Smooth muscle cell (in vitro differentiated cells): Measurements from ENCODE around the gene RNF220. TPM values are rescaled to one million over a fixed set of nuclear protein-coding genes. Genes with fewer than 3 reads are reported as not detected.

ENCODE experiments used
- DNase-seq: peaks from one replicate; lab custom pipeline; 2025; ENCODE audit not compliant: unreplicated experiment; lab: John Stamatoyannopoulos, UW
- H2AFZ ChIP-seq: fragments of 200-600 bp; sonication (generic); 2 replicates; pipeline ENCODE4 v1.6.0; 2016; ENCODE audit warnings: antibody characterized with exemption, low read depth, mild to moderate bottlenecking
- H3F3A ChIP-seq: fragments of 200-600 bp; sonication (generic); 2 replicates; pipeline ENCODE4 v1.6.0; 2017; ENCODE audit warnings: antibody characterized with exemption, low read depth
- H3K27ac ChIP-seq: fragments of 200-600 bp; sonication (generic); 2 replicates; pipeline ENCODE4 v1.5.1; 2016; ENCODE audit warnings: low read depth, mild to moderate bottlenecking
- H3K27me3 ChIP-seq: fragments of 200-600 bp; sonication (generic); 2 replicates; pipeline ENCODE4 v1.6.1; 2016; ENCODE audit warnings: low read depth, mild to moderate bottlenecking
- H3K36me3 ChIP-seq: fragments of 200-600 bp; sonication (generic); 2 replicates; pipeline ENCODE4 v1.5.1; 2016; ENCODE audit warnings: low read depth
- H3K4me1 ChIP-seq: fragments of 200-600 bp; sonication (generic); 2 replicates; pipeline ENCODE4 v1.5.1; 2016; ENCODE audit warnings: low read depth
- H3K4me2 ChIP-seq: fragments of 200-600 bp; sonication (generic); 2 replicates; pipeline ENCODE4 v1.6.0; 2016; ENCODE audit warnings: mild to moderate bottlenecking
- H3K4me3 ChIP-seq: fragments of 200-600 bp; sonication (generic); 2 replicates; pipeline ENCODE4 v1.5.1; 2016; ENCODE audit warnings: mild to moderate bottlenecking
- H3K79me2 ChIP-seq: fragments of 200-600 bp; sonication (generic); 2 replicates; pipeline ENCODE4 v1.6.0; 2016; ENCODE audit warnings: low read depth, mild to moderate bottlenecking
- H3K9ac ChIP-seq: fragments of 200-600 bp; sonication (generic); 2 replicates; pipeline ENCODE4 v1.6.0; 2016; ENCODE audit warnings: low read depth
- H3K9me3 ChIP-seq: fragments of 200-600 bp; sonication (generic); replicated peaks from 2 replicates; pipeline ENCODE4 v1.5.1; 2016; ENCODE audit warnings: low read depth
- H4K20me1 ChIP-seq: fragments of 200-600 bp; sonication (generic); 2 replicates; pipeline ENCODE4 v1.6.0; 2016; ENCODE audit warnings: low read depth
- CTCF ChIP-seq: fragments of 200-600 bp; sonication (generic); IDR thresholded peaks from 2 replicates; pipeline ENCODE4 v1.5.1; 2017; ENCODE audit warnings: borderline replicate concordance, mild to moderate bottlenecking, antibody characterized with exemption; ENCODE audit not compliant: insufficient read depth, poor library complexity, severe bottlenecking
- WGBS: methylation state at CpG from one replicate; pipeline ENCODE4 v1.1.7; 2016; ENCODE audit warnings: low lambda C conversion rate; 5-methylcytosine and 5-hydroxymethylcytosine counted together
- polyA plus RNA-seq: library from polyadenylated mRNA; unstranded; fragments of >200 nt; fragmentation: Nextera tagmentation; extraction: Ambion mirVana; gene quantifications from 2 replicates; pipeline ENCODE4 v1.2.1, GENCODE V29; 2016
- total RNA-seq: library from RNA; depleted of rRNA; stranded (reverse); fragments of >200 nt; gene quantifications from 2 replicates; pipeline ENCODE4 v1.2.3, GENCODE V29; 2014

Gene RNF220
- total and polyA plus RNA-seq, 2 experiments from 2014 or later, result 65.8 to 71.1 TPM

GRCh38 chr1:44447051-44447810, 42.2 kb downstream of the RNF220 start:
- Histone ChIP-seq H3K27ac (no peak overlapping the region), H3K27me3 (peaks cover 16% of the 10 kb centered on the region), H3K4me2 (no peak overlapping the region), H3F3A (no peaks in the 10 kb centered on the region), H3K79me2 (no peaks in the 10 kb centered on the region), H3K4me3 (no peak overlapping the region), H2AFZ (no peak overlapping the region), H3K4me1 (no peaks in the 10 kb centered on the region), H3K9ac (no peak overlapping the region), H3K9me3 (no peaks in the 10 kb centered on the region), H3K36me3 (no peaks in the 10 kb centered on the region), H4K20me1 (no peaks in the 10 kb centered on the region)
- WGBS, result 91% methylated on average over 6 of the region's 6 CpGs
- TF ChIP-seq CTCF, result no peak
- DNase-seq, result no peak

GRCh38 chr1:44453798-44454349, 48.8 kb downstream of the RNF220 start:
- DNase-seq, result no peak
- H3F3A ChIP-seq, result no peaks in the 10 kb centered on the region

GRCh38 chr1:44454704-44455103, 49.6 kb downstream of the RNF220 start:
- H3F3A ChIP-seq, result no peaks in the 10 kb centered on the region
- no peak overlapping the region for H3K4me2 ChIP-seq
- no peak for DNase-seq
- H3K9me3 ChIP-seq, result no peaks in the 10 kb centered on the region
- no peak for TF ChIP-seq CTCF
- H3K27ac ChIP-seq, result no peak overlapping the region
- no peaks in the 10 kb centered on the region for H3K79me2 ChIP-seq
- no peaks in the 10 kb centered on the region for H3K4me1 ChIP-seq
- H3K9ac ChIP-seq, result no peak overlapping the region
- no peaks in the 10 kb centered on the region for H4K20me1 ChIP-seq
- H3K27me3 ChIP-seq, result peaks cover 18% of the 10 kb centered on the region
- no peak overlapping the region for H3K4me3 ChIP-seq
- no peaks in the 10 kb centered on the region for H3K36me3 ChIP-seq
- no peak overlapping the region for H2AFZ ChIP-seq
- 95% methylated on average over 3 of the region's 3 CpGs for WGBS

More at GRCh38 chr1:44453798-44454349, 48.8 kb downstream of the RNF220 start:
- Histone ChIP-seq H3K27me3 (peaks cover 13% of the 10 kb centered on the region), H3K4me2 (no peak overlapping the region), H3K27ac (no peak overlapping the region), H3K9me3 (no peaks in the 10 kb centered on the region), H4K20me1 (no peaks in the 10 kb centered on the region), H2AFZ (no peak overlapping the region), H3K36me3 (no peaks in the 10 kb centered on the region), H3K4me1 (no peaks in the 10 kb centered on the region), H3K9ac (no peak overlapping the region), H3K4me3 (no peak overlapping the region), H3K79me2 (no peaks in the 10 kb centered on the region)
- TF ChIP-seq CTCF, result no peak
